Mammary epithelial cell (primary cell): ENCODE measurements around the gene SERPINB5.

Experiments
- CTCF ChIP-seq, 2 donors: IDR thresholded peaks in 1 of 2; conservative IDR thresholded peaks in 1 of 2; 2 replicates each; pipeline ENCODE4 v1.5.1; 2011 to 2012; ENCODE audit warnings: inconsistent platforms in 2 of 2, low read length in 2 of 2, mild to moderate bottlenecking in 2 of 2, control low read depth in 1 of 2, low read depth in 1 of 2; ENCODE audit not compliant: insufficient read depth in 1 of 2; ENCODE audit errors: extremely low read depth in 1 of 2
- EZH2 ChIP-seq: IDR thresholded peaks from 2 replicates; pipeline ENCODE4 v1.6.1; 2012; ENCODE audit warnings: low read length, inconsistent platforms, borderline replicate concordance

- TF ChIP-seq EZH2 (no peak), CTCF (conservative IDR thresholded peaks at IDR 0.05 in 1 of 2, IDR thresholded peaks at IDR 0.05 in 1 of 2; ENCODE audit: extremely low read depth in 1 of 2, insufficient read depth in 1 of 2, low read depth in 1 of 2, low read length in 2 of 2) (no peak)
Measured at GRCh38 chr18:63544017-63544416, 67.3 kb downstream of the SERPINB5 start.
